NCI-H1694 (cell line): ENCODE results near the gene CORO2A.
A peak's percentile ranks its signal among the peaks of the same experiment; 100 is the strongest.
"Not testable (repeated sequence)": the region's sequence is repeated elsewhere in the genome, so short reads cannot be mapped to it uniquely, and the experiment has no call there.

ENCODE experiments used
- DNase-seq: peaks from one replicate; lab custom pipeline; 2025; lab: John Stamatoyannopoulos, UW

CORO2A gene

DNA sequence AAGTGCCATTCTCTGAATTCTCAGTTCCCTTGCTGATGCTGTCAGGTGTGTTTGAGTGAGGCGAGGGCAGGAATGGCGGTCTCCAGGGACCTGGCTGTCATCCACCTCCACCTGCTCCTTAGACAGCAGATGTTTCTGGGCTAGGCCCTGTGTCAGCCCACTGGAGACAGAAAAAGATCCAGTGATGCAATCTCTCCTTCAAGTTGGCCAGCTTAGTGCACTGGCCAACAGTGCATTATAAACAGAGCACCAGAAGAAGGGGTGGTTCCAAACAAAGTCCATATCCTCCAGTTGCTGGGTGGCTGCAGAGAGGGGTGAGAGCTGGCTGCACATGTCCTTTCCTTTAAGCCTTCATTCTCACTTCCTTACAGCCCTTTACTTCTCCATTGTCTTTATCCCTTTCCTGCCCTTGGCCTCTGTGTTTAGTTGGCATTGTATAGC is 109.4 kb downstream of the CORO2A start:
- DNase-seq, result no peak

DNA sequence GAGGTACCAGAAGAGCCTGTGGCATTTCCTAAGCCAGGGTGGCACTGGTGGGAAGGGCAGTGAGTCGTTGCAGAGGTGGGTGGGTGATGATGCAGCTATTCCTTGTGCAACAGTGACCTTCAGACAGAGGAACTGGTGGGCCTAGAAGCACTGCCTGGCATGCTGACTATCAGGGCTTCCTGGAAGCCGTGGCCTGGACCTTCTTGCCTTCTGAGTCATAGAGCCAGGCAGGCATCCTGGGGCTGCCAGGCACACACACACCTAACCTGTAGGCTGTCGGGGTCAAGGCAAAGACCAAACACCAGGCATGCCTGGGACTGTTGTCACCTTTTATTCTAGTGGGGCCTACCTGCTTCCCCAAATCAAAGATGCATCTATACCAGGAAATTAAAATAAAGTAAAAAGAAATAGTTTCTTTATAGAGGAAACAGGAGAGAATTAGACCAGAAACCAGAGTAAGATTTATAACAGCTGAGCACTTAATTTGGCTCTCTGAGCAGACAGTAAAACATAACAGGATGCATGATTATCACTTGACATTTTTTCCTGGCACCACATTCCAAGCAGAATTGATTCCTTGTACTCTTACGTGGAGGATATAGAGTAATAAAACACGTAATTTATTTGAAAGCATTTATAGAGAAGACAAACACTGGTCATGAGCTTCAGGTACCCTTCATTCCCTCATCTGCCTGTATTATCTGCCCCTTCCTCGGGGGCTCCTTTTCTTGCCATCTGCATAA is 110.8 kb downstream of the CORO2A start:
- DNase-seq, result no peak

DNA sequence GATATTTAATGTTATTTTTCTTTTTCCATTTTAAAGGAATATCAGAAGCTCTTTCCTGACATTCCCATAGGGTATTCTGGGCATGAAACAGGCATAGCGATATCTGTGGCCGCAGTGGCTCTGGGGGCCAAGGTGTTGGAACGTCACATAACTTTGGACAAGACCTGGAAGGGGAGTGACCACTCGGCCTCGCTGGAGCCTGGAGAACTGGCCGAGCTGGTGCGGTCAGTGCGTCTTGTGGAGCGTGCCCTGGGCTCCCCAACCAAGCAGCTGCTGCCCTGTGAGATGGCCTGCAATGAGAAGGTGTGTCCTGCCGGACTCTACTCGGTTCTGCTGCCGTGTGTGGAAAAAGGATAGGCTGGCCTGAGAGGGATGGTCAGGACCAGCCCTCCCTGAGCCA is 111.7 kb downstream of the CORO2A start:
- DNase-seq, result no peak

DNA sequence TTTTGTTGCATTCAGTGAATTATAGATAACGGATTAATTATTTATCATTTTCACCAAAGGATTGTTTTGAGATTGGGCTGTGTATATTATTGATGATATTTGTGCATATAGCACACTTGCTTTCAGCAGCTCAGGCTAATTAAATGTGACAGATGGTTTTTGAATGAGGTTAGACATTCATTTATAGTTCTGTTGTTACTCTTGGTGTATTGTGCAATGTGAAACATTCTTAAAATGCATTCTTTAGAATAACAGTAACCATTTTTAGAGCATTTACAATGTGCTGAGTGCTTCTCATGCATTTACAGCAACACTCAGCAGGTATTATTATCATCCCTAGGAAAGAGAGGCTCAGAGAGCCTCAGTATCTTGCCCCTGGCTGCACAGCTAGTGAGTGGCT is 112.1 kb downstream of the CORO2A start:
- no peak for DNase-seq

DNA sequence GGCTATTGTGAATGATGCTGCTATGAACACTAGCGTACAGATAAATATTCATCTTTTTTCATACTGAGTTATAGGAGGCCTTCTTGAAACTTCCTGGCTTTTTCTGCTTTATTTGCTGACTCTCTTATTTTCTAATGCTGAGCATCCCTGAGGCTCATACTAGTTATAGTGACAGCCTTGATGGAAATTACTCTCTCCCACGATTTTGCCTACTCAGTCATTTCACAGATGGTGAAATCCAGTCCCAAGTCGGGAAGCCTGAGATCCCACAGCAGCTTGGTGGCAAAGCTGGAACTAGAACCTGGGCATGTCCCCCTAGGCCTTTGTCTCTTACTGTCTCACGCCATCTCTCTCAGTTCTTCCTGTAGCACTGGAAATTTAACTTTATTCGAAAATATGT is 113.5 kb downstream of the CORO2A start:
- DNase-seq, result no peak

DNA sequence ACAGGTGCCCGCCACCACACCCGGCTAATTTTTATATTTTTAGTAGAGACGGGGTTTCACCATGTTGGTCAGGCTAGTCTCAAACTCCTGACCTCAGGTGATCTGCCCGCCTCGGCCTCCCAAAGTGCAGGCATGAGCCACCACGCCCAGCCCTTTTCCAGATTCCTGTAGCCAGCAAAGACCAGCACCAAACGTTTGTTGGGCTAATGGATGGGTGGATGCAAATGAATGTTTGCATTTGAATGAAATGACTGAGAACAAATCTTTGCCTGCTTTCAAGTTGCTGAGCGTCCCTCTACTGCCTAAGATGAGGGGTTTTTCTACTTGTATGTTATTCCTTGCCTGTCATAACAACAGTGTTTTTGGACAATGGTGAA is 115.9 kb downstream of the CORO2A start:
- not testable (repeated sequence) for DNase-seq

DNA sequence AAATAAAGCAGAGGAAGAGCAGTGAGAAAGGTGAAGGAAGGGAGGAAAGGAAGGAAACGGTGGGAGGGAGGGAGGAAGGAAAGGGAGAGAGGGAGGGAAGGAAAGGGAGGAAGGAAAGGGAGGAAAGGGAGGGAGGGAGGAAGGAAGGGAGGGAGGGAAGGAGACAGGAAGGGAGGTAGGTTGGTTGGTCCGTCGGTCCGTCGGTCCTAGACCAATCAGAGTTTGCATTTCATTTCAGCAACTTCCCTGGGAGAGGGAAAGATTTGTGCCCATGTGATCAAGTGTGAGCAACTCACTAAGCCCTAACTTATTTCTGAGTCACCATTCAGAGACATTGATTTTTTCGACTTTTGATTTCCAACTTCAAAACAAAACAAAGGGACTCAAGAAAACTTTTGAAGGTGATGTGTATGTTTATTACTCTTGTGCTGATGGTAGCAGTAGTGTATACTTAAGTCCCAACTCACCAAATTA is 117.1 kb downstream of the CORO2A start:
- no peak for DNase-seq

DNA sequence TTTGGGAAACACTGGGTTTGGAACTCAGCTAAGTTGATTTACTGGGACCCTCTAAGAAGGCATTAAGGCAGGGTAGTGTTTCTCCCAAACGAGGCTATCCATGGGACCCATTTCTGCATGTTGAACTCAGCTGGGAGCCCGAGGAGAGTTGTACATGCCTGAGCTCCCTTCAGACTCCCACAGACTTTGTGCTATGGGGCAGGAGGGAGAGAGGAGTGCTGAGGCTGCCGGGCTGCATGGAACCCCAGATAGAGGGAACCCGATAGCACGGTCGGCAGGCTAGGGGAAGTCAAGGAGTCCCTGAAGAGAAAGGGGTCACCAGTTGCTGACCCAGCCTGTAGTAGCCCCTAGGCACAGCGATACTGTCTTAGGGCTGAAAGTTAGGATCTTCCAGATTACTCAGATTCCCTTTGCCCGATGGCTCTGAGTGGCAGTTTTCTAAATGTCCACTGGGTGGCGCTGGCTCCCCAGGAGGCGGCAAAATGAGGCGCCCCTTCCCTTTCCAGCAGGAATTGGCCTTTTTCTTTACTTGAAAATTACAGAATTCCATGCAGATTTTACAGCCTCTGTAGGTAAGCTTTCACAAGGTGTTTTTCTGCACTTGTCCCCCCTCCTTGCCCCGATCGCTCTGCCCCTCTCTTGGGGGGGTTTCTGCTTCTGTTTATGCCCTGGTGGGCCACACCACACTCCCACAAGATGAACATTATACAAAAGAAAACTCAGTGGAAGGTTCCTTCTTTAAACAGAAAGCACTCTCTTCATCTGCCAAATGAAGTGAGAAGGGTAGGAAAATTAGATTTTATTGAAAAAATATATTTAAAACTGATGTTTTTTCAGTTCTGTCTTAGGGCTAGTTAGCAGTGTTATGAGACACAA is 118.1 kb downstream of the CORO2A start:
- peak; percentile 39 for DNase-seq

DNA sequence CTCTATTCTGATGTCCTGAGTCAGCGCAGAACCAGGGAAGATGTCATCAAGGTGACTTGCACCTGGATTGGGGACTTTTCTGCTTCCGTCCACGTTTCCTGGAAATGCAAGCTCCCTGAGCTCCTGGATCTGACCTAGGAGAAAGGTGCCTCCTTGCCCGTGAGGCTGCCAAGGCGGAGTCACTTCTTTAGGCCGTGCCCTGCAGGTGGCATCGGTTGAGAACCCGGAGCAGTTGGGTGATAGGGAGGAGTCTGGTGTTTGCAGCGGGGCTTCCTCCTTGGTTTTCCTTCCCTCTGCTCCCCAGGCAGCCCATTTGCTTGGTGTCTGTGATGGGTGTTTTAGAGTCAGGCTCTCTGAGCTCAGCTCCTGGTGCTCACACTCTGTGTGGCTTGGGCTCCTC is 120.7 kb downstream of the CORO2A start:
- no peak for DNase-seq
